Nephron progenitor cell (in vitro differentiated cells): ENCODE measurements around the gene HNRNPH2.

Experiments
- DNase-seq: peaks from one replicate; pipeline ENCODE4 v3.0.0; 2021
- H3K27ac Mint-ChIP-seq: 2 replicates; pipeline ENCODE4 v1.8.0; 2021; ENCODE audit warnings: mild to moderate bottlenecking, moderate library complexity, mixed read lengths
- H3K27me3 Mint-ChIP-seq: 2 replicates; pipeline ENCODE4 v1.8.0; 2021; ENCODE audit warnings: mild to moderate bottlenecking, low read depth, mixed read lengths; ENCODE audit not compliant: poor library complexity
- H3K36me3 Mint-ChIP-seq: 2 replicates; pipeline ENCODE4 v1.8.0; 2021; ENCODE audit warnings: low read depth, mixed read lengths
- H3K4me1 Mint-ChIP-seq: 2 replicates; pipeline ENCODE4 v1.8.0; 2021; ENCODE audit warnings: mixed read lengths
- H3K4me3 Mint-ChIP-seq: 2 replicates; pipeline ENCODE4 v1.8.0; 2021; ENCODE audit warnings: mild to moderate bottlenecking, moderate library complexity, mixed read lengths
- H3K9me3 Mint-ChIP-seq: 2 replicates; pipeline ENCODE4 v1.8.0; 2021; ENCODE audit warnings: mild to moderate bottlenecking, moderate library complexity, mixed read lengths
- CTCF ChIP-seq: fragments of 200-600 bp; sonication (generic); IDR thresholded peaks from 2 replicates; pipeline ENCODE4 v1.5.0; 2021; ENCODE audit warnings: antibody characterized with exemption

Gene HNRNPH2

GRCh38 chrX:101427954-101428353 lies 19.9 kb downstream of the HNRNPH2 start:
- H3K27me3 Mint-ChIP-seq = no peaks in the 10 kb centered on the region
- peaks cover 72% of the 10 kb centered on the region for H3K36me3 Mint-ChIP-seq

GRCh38 chrX:101429934-101430333 lies 21.9 kb downstream of the HNRNPH2 start:
- Mint-ChIP-seq H3K4me1 (peaks cover 5% of the 10 kb centered on the region), H3K36me3 (peaks cover 72% of the 10 kb centered on the region), H3K4me3 (no peak overlapping the region), H3K27ac (no peak overlapping the region), H3K9me3 (peaks cover 60% of the 10 kb centered on the region), H3K27me3 (no peaks in the 10 kb centered on the region)
- TF ChIP-seq CTCF = no peak
- DNase-seq = no peak

More at GRCh38 chrX:101427954-101428353, 19.9 kb downstream of the HNRNPH2 start:
- Mint-ChIP-seq H3K4me1 (peaks cover 5% of the 10 kb centered on the region), H3K9me3 (peaks cover 64% of the 10 kb centered on the region), H3K4me3 (no peak overlapping the region), H3K27ac (no peak overlapping the region)
- no peak for TF ChIP-seq CTCF
- no peak for DNase-seq

- no peaks in the 10 kb centered on the region for H3K27me3 Mint-ChIP-seq
- no peak for DNase-seq
- H3K4me3 Mint-ChIP-seq = no peak overlapping the region
- peaks cover 60% of the 10 kb centered on the region for H3K9me3 Mint-ChIP-seq
- H3K27ac Mint-ChIP-seq = no peak overlapping the region
- peaks cover 5% of the 10 kb centered on the region for H3K4me1 Mint-ChIP-seq
- TF ChIP-seq CTCF = no peak
- peaks cover 71% of the 10 kb centered on the region for H3K36me3 Mint-ChIP-seq
Observed at GRCh38 chrX:101430457-101431078, 22.5 kb downstream of the HNRNPH2 start.

GRCh38 chrX:101442085-101442484 lies 34.1 kb downstream of the HNRNPH2 start:
- H3K27me3 Mint-ChIP-seq = no peaks in the 10 kb centered on the region
- H3K27ac Mint-ChIP-seq = no peak overlapping the region
- H3K4me3 Mint-ChIP-seq = no peak overlapping the region
- H3K9me3 Mint-ChIP-seq = peaks cover 74% of the 10 kb centered on the region
- H3K36me3 Mint-ChIP-seq = peaks cover 73% of the 10 kb centered on the region
- TF ChIP-seq CTCF = no peak
- no peak for DNase-seq
- H3K4me1 Mint-ChIP-seq = no peaks in the 10 kb centered on the region

GRCh38 chrX:101449279-101449678 lies 41.3 kb downstream of the HNRNPH2 start:
- Mint-ChIP-seq H3K4me1 (no peaks in the 10 kb centered on the region), H3K4me3 (no peak overlapping the region), H3K27me3 (no peaks in the 10 kb centered on the region), H3K36me3 (peaks cover 62% of the 10 kb centered on the region), H3K27ac (no peak overlapping the region), H3K9me3 (peaks cover 57% of the 10 kb centered on the region)
- DNase-seq = no peak
- TF ChIP-seq CTCF = no peak

- TF ChIP-seq CTCF = no peak
- Mint-ChIP-seq H3K4me1 (no peaks in the 10 kb centered on the region), H3K27me3 (no peaks in the 10 kb centered on the region), H3K27ac (no peak overlapping the region), H3K36me3 (peaks cover 69% of the 10 kb centered on the region), H3K9me3 (peaks cover 55% of the 10 kb centered on the region), H3K4me3 (no peak overlapping the region)
- DNase-seq = no peak
Observed at GRCh38 chrX:101450085-101450484, 42.1 kb downstream of the HNRNPH2 start.
